ENCODE data around the gene NR2F1. TPM values are rescaled to one million over a fixed set of nuclear protein-coding genes. Genes with fewer than 3 reads are reported as not detected.

Gene NR2F1
- total RNA-seq, 1 donor from 2014 or later = 0.47 TPM

- Histone ChIP-seq H3K27me3 (ENCODE audit: low read depth) (peaks cover 100% of the 10 kb centered on the region), H3K9me3 (replicated peaks) (no peaks in the 10 kb centered on the region), H3K4me3 (peak overlapping the region; percentile 40), H3K36me3 (no peaks in the 10 kb centered on the region), H3K4me1 (peaks cover 22% of the 10 kb centered on the region), H3K27ac (replicated peaks) (no peak overlapping the region)
- no peak for TF ChIP-seq CTCF (IDR thresholded peaks at IDR 0.05; ENCODE audit: borderline replicate concordance)
- intact Hi-C loops (cut with micrococcal nuclease) = no loop called here
- DNase-seq = no peak
Measured at GRCh38 chr5:93572608-93573353, 10.2 kb upstream of the NR2F1 start.

- no peak for TF ChIP-seq CTCF (IDR thresholded peaks at IDR 0.05; ENCODE audit: borderline replicate concordance)
- DNase-seq = no peak
- intact Hi-C loops (cut with micrococcal nuclease) = no loop called here
- Histone ChIP-seq H3K4me1 (peaks cover 22% of the 10 kb centered on the region), H3K4me3 (no peak overlapping the region), H3K27ac (replicated peaks) (no peak overlapping the region), H3K36me3 (no peaks in the 10 kb centered on the region), H3K9me3 (replicated peaks) (no peaks in the 10 kb centered on the region), H3K27me3 (ENCODE audit: low read depth) (peaks cover 100% of the 10 kb centered on the region)
Measured at GRCh38 chr5:93573354-93574351, 9.4 kb upstream of the NR2F1 start.

- peaks cover 32% of the 10 kb centered on the region for H3K4me1 ChIP-seq
- no peak for TF ChIP-seq CTCF (IDR thresholded peaks at IDR 0.05; ENCODE audit: borderline replicate concordance)
- no peak for DNase-seq
- no peak overlapping the region for H3K4me3 ChIP-seq
- H3K9me3 ChIP-seq (replicated peaks) = no peaks in the 10 kb centered on the region
- no peaks in the 10 kb centered on the region for H3K36me3 ChIP-seq
- peaks cover 100% of the 10 kb centered on the region for H3K27me3 ChIP-seq (ENCODE audit: low read depth)
- no peak overlapping the region for H3K27ac ChIP-seq (replicated peaks)
- intact Hi-C loops (cut with micrococcal nuclease) = no loop called here
Measured at GRCh38 chr5:93574491-93575305, 8.3 kb upstream of the NR2F1 start.

- Histone ChIP-seq H3K4me3 (no peak overlapping the region), H3K9me3 (replicated peaks) (no peaks in the 10 kb centered on the region), H3K27me3 (ENCODE audit: low read depth) (peaks cover 100% of the 10 kb centered on the region), H3K36me3 (no peaks in the 10 kb centered on the region), H3K4me1 (peaks cover 36% of the 10 kb centered on the region), H3K27ac (replicated peaks) (no peak overlapping the region)
- intact Hi-C loops (cut with micrococcal nuclease) = no loop called here
- no peak for TF ChIP-seq CTCF (IDR thresholded peaks at IDR 0.05; ENCODE audit: borderline replicate concordance)
- DNase-seq = no peak
Measured at GRCh38 chr5:93575461-93576414, 7.3 kb upstream of the NR2F1 start.
